Measurements from ENCODE around the gene FBXL13. TPM values are rescaled to one million over a fixed set of nuclear protein-coding genes. Genes with fewer than 3 reads are reported as not detected.

Gene FBXL13
- total and polyA plus RNA-seq, 4 donors = 2.2 to 8.9 (median 5.0) TPM

DNA sequence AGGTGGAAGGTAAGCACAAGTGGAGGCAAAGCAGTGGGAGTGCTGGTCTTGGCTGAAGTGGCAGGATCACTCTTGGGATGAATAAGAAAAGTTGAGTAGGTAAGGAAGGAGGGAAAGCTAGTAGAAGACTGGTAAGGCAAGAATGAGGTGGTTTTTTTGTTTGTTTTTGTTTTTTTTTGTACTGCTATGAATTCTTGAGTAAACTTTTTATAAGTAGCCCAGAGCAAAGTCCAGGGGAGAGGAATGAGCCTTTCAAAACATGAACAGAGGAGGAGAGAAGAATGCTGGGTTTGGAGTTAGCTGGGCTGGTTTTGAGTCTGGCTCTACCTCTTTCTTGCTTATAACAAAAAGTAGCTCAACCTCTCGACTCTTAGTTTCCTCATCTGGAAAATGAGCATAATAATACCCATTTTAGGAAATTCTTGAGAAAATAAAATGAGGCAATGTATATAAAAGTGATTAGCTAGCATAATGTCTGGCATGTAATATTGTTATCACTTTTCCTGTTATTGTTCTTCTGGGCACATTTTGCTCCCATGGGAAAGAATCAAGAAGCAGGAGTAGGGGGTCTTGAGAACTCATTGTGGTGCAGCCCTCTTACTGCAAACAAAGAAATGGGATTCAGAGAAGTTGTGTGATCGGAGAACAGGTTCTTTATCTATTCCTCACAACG, 185.9 kb downstream of the FBXL13 start:
- no peaks in the 10 kb centered on the region for H3K27me3 ChIP-seq (ENCODE audit: control insufficient read depth, insufficient read depth, low read length)
- H3K4me1 ChIP-seq (ENCODE audit: control insufficient read depth, insufficient read depth, low read length) = no peaks in the 10 kb centered on the region
- no peaks in the 10 kb centered on the region for H3K36me3 ChIP-seq (ENCODE audit: control insufficient read depth, insufficient read depth, low read length)
- H3K4me3 ChIP-seq (ENCODE audit: low read depth, low read length) = no peak overlapping the region
- no peak overlapping the region for H3K27ac ChIP-seq (ENCODE audit: low read depth, low read length)
- DNase-seq (ENCODE audit: low read depth in 4 of 6, low spot score in 6 of 6) = no peak
- H3K9me3 ChIP-seq (ENCODE audit: control insufficient read depth, insufficient read depth, low read length) = no peaks in the 10 kb centered on the region
- no CpG with 5 or more reads among the region's 3 CpGs for WGBS (ENCODE audit: insufficient coverage)

DNA sequence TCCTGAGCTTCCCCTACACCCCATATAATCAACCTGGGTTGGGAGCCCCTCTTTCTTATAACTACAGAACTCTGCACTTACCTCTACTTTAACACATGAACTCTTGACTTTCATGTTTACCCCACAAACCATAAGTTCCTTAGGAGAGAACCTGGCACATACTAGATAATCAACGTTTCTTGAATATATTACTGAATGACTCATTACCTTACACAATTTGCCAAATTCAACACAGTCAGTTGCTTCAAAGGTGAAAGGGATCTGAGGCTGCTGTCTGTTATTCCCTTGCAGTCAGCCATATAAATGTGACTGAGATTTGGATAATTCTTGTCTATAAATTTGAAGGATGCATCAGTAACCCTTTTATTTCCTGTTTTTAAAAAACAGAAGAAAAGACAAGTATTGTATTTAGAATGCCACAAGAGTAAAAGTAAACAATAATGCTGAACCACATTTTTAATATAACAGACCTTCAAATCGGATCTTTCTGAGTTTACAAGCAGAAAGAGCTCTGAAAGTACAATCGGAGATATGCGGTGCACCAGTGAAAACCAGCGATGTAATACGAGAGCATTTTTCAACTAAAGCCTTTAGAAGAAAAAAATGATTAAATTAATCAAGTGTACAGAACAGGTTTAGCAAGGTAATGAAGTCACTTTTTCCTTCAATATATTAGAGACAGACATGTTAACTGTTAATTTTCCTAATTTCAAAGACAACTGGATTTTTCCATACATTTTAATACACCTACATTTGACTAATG, 191.3 kb downstream of the FBXL13 start:
- no CpG with 5 or more reads among the region's 6 CpGs for WGBS (ENCODE audit: insufficient coverage)
- Histone ChIP-seq H3K4me1 (ENCODE audit: control insufficient read depth, insufficient read depth, low read length) (no peaks in the 10 kb centered on the region), H3K27me3 (ENCODE audit: control insufficient read depth, insufficient read depth, low read length) (no peaks in the 10 kb centered on the region), H3K27ac (ENCODE audit: low read depth, low read length) (no peak overlapping the region), H3K9me3 (ENCODE audit: control insufficient read depth, insufficient read depth, low read length) (no peaks in the 10 kb centered on the region), H3K4me3 (ENCODE audit: low read depth, low read length) (no peak overlapping the region), H3K36me3 (ENCODE audit: control insufficient read depth, insufficient read depth, low read length) (no peaks in the 10 kb centered on the region)
- no peak for DNase-seq (ENCODE audit: low read depth in 4 of 6, low spot score in 6 of 6)

DNA sequence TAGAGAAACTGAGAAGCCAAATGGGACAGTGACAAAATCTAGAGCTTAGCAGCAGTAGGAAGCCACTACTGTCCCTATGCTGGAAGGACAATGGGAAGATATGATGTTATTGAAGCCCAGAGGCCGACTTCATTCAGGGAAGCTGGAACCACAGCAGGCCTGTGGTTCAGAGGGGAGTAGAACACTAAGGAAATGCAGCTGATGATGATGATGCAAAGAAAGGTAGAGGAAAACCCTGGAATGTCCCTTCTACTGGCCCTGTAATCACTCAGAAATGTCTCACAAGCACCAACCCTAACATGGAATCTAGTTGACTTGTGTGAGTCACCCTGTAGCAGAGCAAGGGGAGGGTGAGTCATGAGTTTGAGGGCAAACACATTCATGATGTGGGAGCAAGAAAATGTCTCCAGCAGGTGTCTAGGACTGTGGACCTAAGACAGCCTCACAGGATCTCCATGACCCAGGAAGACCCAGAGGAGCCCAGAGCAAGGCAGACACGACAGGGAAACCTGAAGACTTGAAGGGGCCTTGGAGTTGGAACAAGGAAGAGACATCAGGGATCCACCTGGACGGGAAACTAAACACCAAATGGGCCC, 198.8 kb downstream of the FBXL13 start:
- no peaks in the 10 kb centered on the region for H3K27me3 ChIP-seq (ENCODE audit: control insufficient read depth, insufficient read depth, low read length)
- DNase-seq (ENCODE audit: low read depth in 4 of 6, low spot score in 6 of 6) = no peak
- no peak overlapping the region for H3K27ac ChIP-seq (ENCODE audit: low read depth, low read length)
- H3K9me3 ChIP-seq (ENCODE audit: control insufficient read depth, insufficient read depth, low read length) = no peaks in the 10 kb centered on the region
- no peak overlapping the region for H3K4me3 ChIP-seq (ENCODE audit: low read depth, low read length)
- no peaks in the 10 kb centered on the region for H3K4me1 ChIP-seq (ENCODE audit: control insufficient read depth, insufficient read depth, low read length)
- WGBS (ENCODE audit: insufficient coverage) = 92% methylated on average over 3 of the region's 3 CpGs
- H3K36me3 ChIP-seq (ENCODE audit: control insufficient read depth, insufficient read depth, low read length) = no peaks in the 10 kb centered on the region

DNA sequence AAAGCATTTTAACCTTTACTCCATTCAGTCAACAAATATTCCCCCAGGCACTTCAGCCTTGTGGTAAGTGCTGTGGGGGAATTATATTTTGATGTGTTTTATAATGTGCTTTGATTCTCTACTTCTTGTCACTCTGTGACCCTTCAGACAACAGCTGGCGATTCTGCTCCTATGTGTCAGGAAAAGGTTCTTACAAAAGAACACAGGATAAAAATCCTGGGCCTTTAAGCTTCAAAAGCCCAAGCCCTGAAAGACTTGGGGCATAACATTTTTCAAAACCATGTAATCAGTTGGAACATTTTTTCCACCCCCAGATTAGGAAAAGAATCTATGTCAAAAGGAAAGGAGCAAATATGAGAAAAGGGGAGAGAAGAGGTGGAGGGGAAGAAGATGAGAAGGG, 199.6 kb downstream of the FBXL13 start:
- DNase-seq (ENCODE audit: low read depth in 4 of 6, low spot score in 6 of 6) = no peak
- 71% methylated on average over 1 of the region's 1 CpG for WGBS (ENCODE audit: insufficient coverage)
- H3K4me1 ChIP-seq (ENCODE audit: control insufficient read depth, insufficient read depth, low read length) = no peaks in the 10 kb centered on the region
- H3K27me3 ChIP-seq (ENCODE audit: control insufficient read depth, insufficient read depth, low read length) = no peaks in the 10 kb centered on the region
- H3K4me3 ChIP-seq (ENCODE audit: low read depth, low read length) = no peak overlapping the region
- H3K27ac ChIP-seq (ENCODE audit: low read depth, low read length) = no peak overlapping the region
- no peaks in the 10 kb centered on the region for H3K36me3 ChIP-seq (ENCODE audit: control insufficient read depth, insufficient read depth, low read length)
- no peaks in the 10 kb centered on the region for H3K9me3 ChIP-seq (ENCODE audit: control insufficient read depth, insufficient read depth, low read length)

DNA sequence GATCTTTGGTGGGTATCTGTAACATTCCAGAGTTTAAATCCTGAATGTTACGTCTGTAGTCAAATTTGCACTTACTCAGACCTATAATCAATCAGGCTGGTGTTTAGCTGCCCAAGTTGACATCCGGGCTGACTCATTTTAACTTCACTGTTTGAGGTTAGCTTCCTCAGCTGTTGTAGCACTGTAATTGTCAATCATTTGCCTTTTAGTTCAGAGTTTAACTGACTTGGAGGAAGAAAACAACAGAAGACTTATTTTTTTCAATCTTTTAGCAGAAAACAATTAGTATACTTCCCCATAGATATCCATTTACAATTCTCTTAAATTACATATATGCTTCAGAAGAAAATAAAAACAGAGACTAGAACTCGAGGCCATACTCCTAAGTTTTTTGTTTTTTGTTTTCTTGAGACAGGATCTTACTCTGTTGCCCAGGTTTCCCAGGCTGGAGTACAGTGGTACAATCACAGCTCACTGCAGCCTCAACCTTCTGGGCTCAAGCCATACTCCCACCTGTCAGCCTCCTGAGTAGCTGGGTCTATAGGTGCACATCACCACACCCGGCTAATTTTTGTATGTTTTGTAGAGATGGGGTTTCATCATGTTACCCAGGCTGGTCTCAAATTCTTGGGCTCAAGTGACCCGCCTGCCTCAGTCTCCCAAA, 200.3 kb downstream of the FBXL13 start:
- no peaks in the 10 kb centered on the region for H3K4me1 ChIP-seq (ENCODE audit: control insufficient read depth, insufficient read depth, low read length)
- DNase-seq (ENCODE audit: low read depth in 4 of 6, low spot score in 6 of 6) = no peak
- WGBS (ENCODE audit: insufficient coverage) = 100% methylated on average over 1 of the region's 5 CpGs

DNA sequence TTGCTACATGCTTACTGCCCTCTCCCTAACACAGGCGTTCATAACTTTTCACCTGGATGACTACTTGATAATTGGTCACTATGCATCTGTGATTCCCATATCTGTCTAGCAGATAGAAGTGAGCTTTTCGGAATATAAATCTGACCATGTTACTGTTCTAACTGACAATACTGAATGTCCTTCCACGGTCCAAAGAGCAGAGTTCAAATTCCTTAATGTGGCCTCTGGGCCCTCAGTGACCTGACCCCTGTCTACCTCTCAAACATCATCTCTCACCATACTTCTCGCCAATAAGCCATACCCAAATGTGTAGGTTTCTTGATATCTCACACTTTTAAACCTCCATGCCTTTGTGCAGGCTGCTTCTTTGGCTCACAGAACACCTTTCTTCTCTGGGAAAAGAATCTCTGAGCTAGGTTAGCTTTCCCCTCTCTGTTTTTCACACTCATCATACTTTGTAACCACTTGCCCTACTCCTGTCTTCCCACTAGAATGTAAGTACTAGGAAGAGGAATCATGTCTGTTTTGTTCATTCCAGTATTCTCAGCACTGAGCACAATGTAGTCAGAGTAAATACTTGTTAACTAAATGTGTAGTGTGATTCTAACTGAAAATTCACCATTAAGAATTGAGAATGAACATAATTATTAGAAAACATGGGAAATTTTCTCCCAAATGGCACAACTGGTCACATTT, 201.0 kb downstream of the FBXL13 start:
- Histone ChIP-seq H3K4me1 (ENCODE audit: control insufficient read depth, insufficient read depth, low read length) (no peaks in the 10 kb centered on the region), H3K36me3 (ENCODE audit: control insufficient read depth, insufficient read depth, low read length) (no peaks in the 10 kb centered on the region), H3K9me3 (ENCODE audit: control insufficient read depth, insufficient read depth, low read length) (no peaks in the 10 kb centered on the region), H3K27me3 (ENCODE audit: control insufficient read depth, insufficient read depth, low read length) (no peaks in the 10 kb centered on the region), H3K4me3 (ENCODE audit: low read depth, low read length) (no peak overlapping the region), H3K27ac (ENCODE audit: low read depth, low read length) (no peak overlapping the region)
- no peak for DNase-seq (ENCODE audit: low read depth in 4 of 6, low spot score in 6 of 6)
- 78% methylated on average over 4 of the region's 4 CpGs for WGBS (ENCODE audit: insufficient coverage)

More for the DNA sequence above, 200.3 kb downstream of the FBXL13 start:
- Histone ChIP-seq H3K27me3 (ENCODE audit: control insufficient read depth, insufficient read depth, low read length) (no peaks in the 10 kb centered on the region), H3K36me3 (ENCODE audit: control insufficient read depth, insufficient read depth, low read length) (no peaks in the 10 kb centered on the region), H3K27ac (ENCODE audit: low read depth, low read length) (no peak overlapping the region), H3K4me3 (ENCODE audit: low read depth, low read length) (no peak overlapping the region), H3K9me3 (ENCODE audit: control insufficient read depth, insufficient read depth, low read length) (no peaks in the 10 kb centered on the region)

DNA sequence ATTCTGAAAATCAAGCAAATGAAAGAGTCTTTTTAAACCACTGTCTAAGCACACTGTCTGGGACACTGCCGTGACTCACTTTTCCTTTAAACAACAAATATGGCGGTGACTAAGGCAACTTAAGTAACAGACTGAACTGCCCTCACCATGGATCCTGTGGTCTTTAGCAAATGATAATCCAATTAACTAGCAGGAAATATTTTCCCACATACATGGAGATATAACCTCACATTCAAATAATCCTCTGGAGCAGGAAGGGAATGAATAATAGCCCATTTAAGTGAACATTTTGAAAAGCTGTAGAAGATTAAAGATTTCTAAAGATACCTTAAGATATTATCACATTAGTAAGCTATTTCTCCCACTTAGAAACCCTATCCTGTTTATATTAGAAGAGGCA, 202.1 kb downstream of the FBXL13 start:
- 94% methylated on average over 2 of the region's 2 CpGs for WGBS (ENCODE audit: insufficient coverage)

DNA sequence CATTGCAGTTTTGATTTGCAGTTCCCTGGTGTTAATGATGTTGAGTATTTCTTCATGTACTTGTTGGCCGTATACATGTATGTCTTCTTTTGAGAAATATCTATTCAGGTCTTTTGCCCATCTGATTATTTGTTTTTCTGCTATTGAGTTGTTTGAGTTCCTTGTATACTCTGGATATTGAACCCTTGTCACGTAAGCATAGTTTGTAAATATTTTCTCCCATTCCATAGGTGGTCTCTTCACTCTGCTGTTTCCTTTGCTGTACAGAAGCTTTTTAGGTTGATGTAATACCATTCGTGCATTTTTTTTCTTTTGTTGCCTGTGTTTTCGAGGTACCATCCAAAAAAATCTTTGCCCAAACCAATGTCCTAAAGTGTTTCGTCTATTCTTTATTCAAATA, 205.4 kb downstream of the FBXL13 start:
- no peaks in the 10 kb centered on the region for H3K9me3 ChIP-seq (ENCODE audit: control insufficient read depth, insufficient read depth, low read length)
- H3K4me3 ChIP-seq (ENCODE audit: low read depth, low read length) = no peak overlapping the region
- H3K36me3 ChIP-seq (ENCODE audit: control insufficient read depth, insufficient read depth, low read length) = no peaks in the 10 kb centered on the region
- H3K4me1 ChIP-seq (ENCODE audit: control insufficient read depth, insufficient read depth, low read length) = no peaks in the 10 kb centered on the region
- H3K27me3 ChIP-seq (ENCODE audit: control insufficient read depth, insufficient read depth, low read length) = no peaks in the 10 kb centered on the region
- no peak overlapping the region for H3K27ac ChIP-seq (ENCODE audit: low read depth, low read length)
- no peak for DNase-seq (ENCODE audit: low read depth in 4 of 6, low spot score in 6 of 6)
- no CpG with 5 or more reads among the region's 5 CpGs for WGBS (ENCODE audit: insufficient coverage)

More for the DNA sequence above, 202.1 kb downstream of the FBXL13 start:
- DNase-seq (ENCODE audit: low read depth in 4 of 6, low spot score in 6 of 6) = no peak
- no peak overlapping the region for H3K4me3 ChIP-seq (ENCODE audit: low read depth, low read length)
- H3K27me3 ChIP-seq (ENCODE audit: control insufficient read depth, insufficient read depth, low read length) = no peaks in the 10 kb centered on the region
- no peaks in the 10 kb centered on the region for H3K36me3 ChIP-seq (ENCODE audit: control insufficient read depth, insufficient read depth, low read length)
- H3K9me3 ChIP-seq (ENCODE audit: control insufficient read depth, insufficient read depth, low read length) = no peaks in the 10 kb centered on the region
- no peaks in the 10 kb centered on the region for H3K4me1 ChIP-seq (ENCODE audit: control insufficient read depth, insufficient read depth, low read length)
- H3K27ac ChIP-seq (ENCODE audit: low read depth, low read length) = no peak overlapping the region

DNA sequence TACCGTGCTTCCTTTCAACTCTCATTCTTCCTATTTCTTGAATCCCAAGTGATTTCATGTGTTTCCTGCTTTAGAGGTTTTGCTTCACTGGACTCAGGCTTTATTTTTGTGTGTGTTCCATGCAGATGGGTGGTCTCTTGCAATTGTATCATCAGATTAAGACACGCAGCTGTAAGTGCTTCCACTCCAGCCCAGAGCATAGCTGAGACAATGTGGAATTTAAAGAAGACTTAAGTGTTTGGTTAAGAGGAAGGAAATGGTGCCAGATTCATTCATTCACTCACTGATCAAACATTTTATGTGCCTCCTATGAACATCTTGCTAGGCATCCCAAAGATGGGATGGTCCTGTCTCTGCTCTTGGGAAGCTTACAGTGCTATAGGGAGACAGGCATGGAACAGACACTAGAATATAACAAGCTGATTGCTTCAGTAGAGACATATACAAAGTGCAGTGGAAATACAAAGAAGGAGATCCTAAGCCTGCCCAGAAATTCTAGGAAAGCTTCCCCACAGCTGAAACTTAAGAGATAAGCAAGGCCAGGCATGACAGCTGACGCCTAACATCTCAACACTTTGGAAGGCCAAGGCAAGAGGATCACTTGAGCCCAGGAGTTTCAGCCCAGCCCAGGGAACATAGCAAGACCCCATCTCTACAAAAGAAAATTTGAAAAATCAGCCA, 207.9 kb downstream of the FBXL13 start:
- WGBS (ENCODE audit: insufficient coverage) = 76% methylated on average over 3 of the region's 3 CpGs
- Histone ChIP-seq H3K9me3 (ENCODE audit: control insufficient read depth, insufficient read depth, low read length) (no peaks in the 10 kb centered on the region), H3K36me3 (ENCODE audit: control insufficient read depth, insufficient read depth, low read length) (no peaks in the 10 kb centered on the region), H3K27me3 (ENCODE audit: control insufficient read depth, insufficient read depth, low read length) (no peaks in the 10 kb centered on the region), H3K4me3 (ENCODE audit: low read depth, low read length) (no peak overlapping the region), H3K27ac (ENCODE audit: low read depth, low read length) (no peak overlapping the region), H3K4me1 (ENCODE audit: control insufficient read depth, insufficient read depth, low read length) (no peaks in the 10 kb centered on the region)
- DNase-seq (ENCODE audit: low read depth in 4 of 6, low spot score in 6 of 6) = no peak

Data from spinal cord (tissue), 10 donors.